ENCODE measurements around the gene LNX2. TPM values are rescaled to one million over a fixed set of nuclear protein-coding genes. Genes with fewer than 3 reads are reported as not detected.

LNX2 gene
- total RNA-seq, 1 experiment from 2014 or later, result 12.1 TPM

DNA sequence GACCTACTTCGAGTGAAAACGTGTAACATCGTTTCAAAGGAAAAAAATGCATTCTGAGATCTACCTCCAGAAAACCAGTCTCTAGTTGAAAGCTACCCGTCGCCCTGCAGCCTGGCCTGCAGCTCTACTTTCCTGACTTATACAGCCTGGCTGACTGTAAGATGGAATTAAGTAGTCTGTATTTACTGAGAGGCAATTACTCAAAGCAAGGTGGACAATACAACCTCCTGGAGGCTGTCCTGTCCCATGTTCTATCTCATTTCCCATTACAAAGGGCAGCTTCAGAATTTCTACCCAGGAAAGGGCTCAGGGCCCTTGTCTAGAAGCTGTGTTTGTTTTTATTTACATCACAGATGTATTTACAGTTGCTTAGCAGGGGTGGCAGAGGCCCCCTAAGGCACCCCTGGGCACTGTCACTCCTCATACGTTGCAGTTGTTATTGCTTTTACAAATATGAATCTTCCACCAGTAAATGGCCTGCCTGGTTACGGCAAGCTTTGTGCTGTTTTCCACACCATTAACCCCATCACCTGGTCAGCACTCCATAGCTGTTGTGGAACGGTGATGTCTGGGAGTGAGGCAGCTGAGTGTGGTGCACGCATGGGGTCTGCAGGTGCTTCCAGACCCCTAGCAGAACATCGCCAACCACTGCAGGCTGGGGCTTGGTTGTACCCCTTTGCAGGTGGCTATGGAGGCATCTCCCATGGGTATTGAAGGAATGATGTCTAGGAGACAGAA, 123.6 kb downstream of the LNX2 start:
- POLR2A ChIA-PET, result no interaction called here
- no peak overlapping the region for H2AFZ ChIP-seq (ENCODE audit: low read depth, low read length, poor library complexity, severe bottlenecking)

More for the DNA sequence above, 123.6 kb downstream of the LNX2 start:
- no TSS peak for BruUV-seq (replicated peaks)
- Histone ChIP-seq H3K9me3 (ENCODE audit: control insufficient read depth in 1 of 2, insufficient read depth in 1 of 2, low read depth in 1 of 2, low read length in 2 of 2) (no peaks in the 10 kb centered on the region), H3K27me3 (ENCODE audit: insufficient read depth, low read length) (no peaks in the 10 kb centered on the region), H3K4me2 (ENCODE audit: low read length) (no peak overlapping the region), H3K27ac (ENCODE audit: low read depth, low read length) (no peak overlapping the region), H4K20me1 (ENCODE audit: insufficient read depth) (no peaks in the 10 kb centered on the region), H3K4me3 (replicated peaks in 1 of 2; ENCODE audit: low read depth in 1 of 2, low read length in 2 of 2) (no peak overlapping the region), H3K9ac (ENCODE audit: low read length) (no peak overlapping the region), H3K79me2 (ENCODE audit: insufficient read depth, low read length) (no peaks in the 10 kb centered on the region), H3K4me1 (ENCODE audit: control insufficient read depth in 1 of 2, insufficient read depth in 2 of 2, low read length in 2 of 2) (no peaks in the 10 kb centered on the region), H3K9me2 (ENCODE audit: insufficient read depth) (no peaks in the 10 kb centered on the region), H3K36me3 (ENCODE audit: control insufficient read depth in 1 of 2, insufficient read depth in 2 of 2, low read length in 2 of 2) (no peaks in the 10 kb centered on the region)
- intact Hi-C loops (cut with micrococcal nuclease), result no loop called here
- no peak for ATAC-seq
- no peak for DNase-seq (ENCODE audit: low read depth, low spot score)
- no peak for TF ChIP-seq EZH2 (IDR thresholded peaks at IDR 0.05)
- TF ChIP-seq FOSL1 (IDR thresholded peaks at IDR 0.05; ENCODE audit: low read depth), result no peak
- TF ChIP-seq ELF1 (IDR thresholded peaks at IDR 0.05; ENCODE audit: borderline replicate concordance, low read depth), result no peak
- no peak for TF ChIP-seq POLR2A (IDR thresholded peaks at IDR 0.05; ENCODE audit: borderline replicate concordance, extremely low read depth, insufficient read depth, insufficient read length)
- no peak for TF ChIP-seq EGR1 (IDR thresholded peaks at IDR 0.05; ENCODE audit: low read depth)
- TF ChIP-seq SP1 (IDR thresholded peaks at IDR 0.05; ENCODE audit: low read depth), result no peak
- no peak for TF ChIP-seq TCF7L2 (IDR thresholded peaks at IDR 0.05; ENCODE audit: borderline replicate concordance, extremely low read depth, insufficient read depth, insufficient read length)
- TF ChIP-seq, protein P1, sequence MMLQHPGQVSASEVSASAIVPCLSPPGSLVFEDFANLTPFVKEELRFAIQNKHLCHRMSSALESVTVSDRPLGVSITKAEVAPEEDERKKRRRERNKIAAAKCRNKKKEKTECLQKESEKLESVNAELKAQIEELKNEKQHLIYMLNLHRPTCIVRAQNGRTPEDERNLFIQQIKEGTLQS (IDR thresholded peaks at IDR 0.05), result no peak
- TF ChIP-seq, protein P2, sequence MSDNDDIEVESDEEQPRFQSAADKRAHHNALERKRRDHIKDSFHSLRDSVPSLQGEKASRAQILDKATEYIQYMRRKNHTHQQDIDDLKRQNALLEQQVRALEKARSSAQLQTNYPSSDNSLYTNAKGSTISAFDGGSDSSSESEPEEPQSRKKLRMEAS (IDR thresholded peaks at IDR 0.05), result no peak
- no peak for TF ChIP-seq EZH2phosphoT487 (IDR thresholded peaks at IDR 0.05; ENCODE audit: borderline replicate concordance)
- no peak for TF ChIP-seq SRF (IDR thresholded peaks at IDR 0.05; ENCODE audit: low read depth)
- TF ChIP-seq, protein P3, sequence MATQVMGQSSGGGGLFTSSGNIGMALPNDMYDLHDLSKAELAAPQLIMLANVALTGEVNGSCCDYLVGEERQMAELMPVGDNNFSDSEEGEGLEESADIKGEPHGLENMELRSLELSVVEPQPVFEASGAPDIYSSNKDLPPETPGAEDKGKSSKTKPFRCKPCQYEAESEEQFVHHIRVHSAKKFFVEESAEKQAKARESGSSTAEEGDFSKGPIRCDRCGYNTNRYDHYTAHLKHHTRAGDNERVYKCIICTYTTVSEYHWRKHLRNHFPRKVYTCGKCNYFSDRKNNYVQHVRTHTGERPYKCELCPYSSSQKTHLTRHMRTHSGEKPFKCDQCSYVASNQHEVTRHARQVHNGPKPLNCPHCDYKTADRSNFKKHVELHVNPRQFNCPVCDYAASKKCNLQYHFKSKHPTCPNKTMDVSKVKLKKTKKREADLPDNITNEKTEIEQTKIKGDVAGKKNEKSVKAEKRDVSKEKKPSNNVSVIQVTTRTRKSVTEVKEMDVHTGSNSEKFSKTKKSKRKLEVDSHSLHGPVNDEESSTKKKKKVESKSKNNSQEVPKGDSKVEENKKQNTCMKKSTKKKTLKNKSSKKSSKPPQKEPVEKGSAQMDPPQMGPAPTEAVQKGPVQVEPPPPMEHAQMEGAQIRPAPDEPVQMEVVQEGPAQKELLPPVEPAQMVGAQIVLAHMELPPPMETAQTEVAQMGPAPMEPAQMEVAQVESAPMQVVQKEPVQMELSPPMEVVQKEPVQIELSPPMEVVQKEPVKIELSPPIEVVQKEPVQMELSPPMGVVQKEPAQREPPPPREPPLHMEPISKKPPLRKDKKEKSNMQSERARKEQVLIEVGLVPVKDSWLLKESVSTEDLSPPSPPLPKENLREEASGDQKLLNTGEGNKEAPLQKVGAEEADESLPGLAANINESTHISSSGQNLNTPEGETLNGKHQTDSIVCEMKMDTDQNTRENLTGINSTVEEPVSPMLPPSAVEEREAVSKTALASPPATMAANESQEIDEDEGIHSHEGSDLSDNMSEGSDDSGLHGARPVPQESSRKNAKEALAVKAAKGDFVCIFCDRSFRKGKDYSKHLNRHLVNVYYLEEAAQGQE (IDR thresholded peaks at IDR 0.05; ENCODE audit: low read depth), result no peak
- no peak for TF ChIP-seq JUND (IDR thresholded peaks at IDR 0.05)
- TF ChIP-seq POLR2AphosphoS5 (IDR thresholded peaks at IDR 0.05; ENCODE audit: low read depth, low read length), result no peak
- TF ChIP-seq CBX3 (IDR thresholded peaks at IDR 0.05; ENCODE audit: low read depth), result no peak
- TF ChIP-seq SIN3A (IDR thresholded peaks at IDR 0.05; ENCODE audit: low read depth), result no peak
- TF ChIP-seq CEBPB (IDR thresholded peaks at IDR 0.05; ENCODE audit: low read depth), result no peak
- no peak for TF ChIP-seq ZFX (IDR thresholded peaks at IDR 0.05)
- no peak for TF ChIP-seq RAD21 (IDR thresholded peaks at IDR 0.05; ENCODE audit: low read depth)
- no peak for TF ChIP-seq YY1 (IDR thresholded peaks at IDR 0.05; ENCODE audit: extremely low read depth, insufficient replicate concordance, low read depth, low read length)
- ChIA-PET RAD21 (ENCODE audit: low non-redundant PET in 1 of 2, low total read pairs in 2 of 2, uncharacterized antibody in 2 of 2, unreplicated experiment in 2 of 2) (no interaction called here), CTCF (no interaction called here)
